Measurements from ENCODE around the gene PRR23B.

PRR23B gene

GRCh38 chr3:138972941-138973340, 47.8 kb downstream of the PRR23B start:
- no peak for DNase-seq

- DNase-seq: no peak
These were observed 48.9 kb downstream of the PRR23B start for GRCh38 chr3:138971766-138972320.
